Stimulated activated CD8-positive, alpha-beta memory T cell treated with anti-CD3 and anti-CD28 coated beads, Interleukin-12 subunit alpha, Interleukin-12 subunit beta, amount 100 ng/mL, for 24 hours (primary cell): ENCODE results near the gene MZT2B.
"Not testable (repeated sequence)": the region's sequence is repeated elsewhere in the genome, so short reads cannot be mapped to it uniquely, and the experiment has no call there.

Experiments used
- DNase-seq: peaks from one replicate; pipeline ENCODE4 v3.0.0-alpha.2; 2020; ENCODE audit errors: extremely low read depth

Gene MZT2B

DNA sequence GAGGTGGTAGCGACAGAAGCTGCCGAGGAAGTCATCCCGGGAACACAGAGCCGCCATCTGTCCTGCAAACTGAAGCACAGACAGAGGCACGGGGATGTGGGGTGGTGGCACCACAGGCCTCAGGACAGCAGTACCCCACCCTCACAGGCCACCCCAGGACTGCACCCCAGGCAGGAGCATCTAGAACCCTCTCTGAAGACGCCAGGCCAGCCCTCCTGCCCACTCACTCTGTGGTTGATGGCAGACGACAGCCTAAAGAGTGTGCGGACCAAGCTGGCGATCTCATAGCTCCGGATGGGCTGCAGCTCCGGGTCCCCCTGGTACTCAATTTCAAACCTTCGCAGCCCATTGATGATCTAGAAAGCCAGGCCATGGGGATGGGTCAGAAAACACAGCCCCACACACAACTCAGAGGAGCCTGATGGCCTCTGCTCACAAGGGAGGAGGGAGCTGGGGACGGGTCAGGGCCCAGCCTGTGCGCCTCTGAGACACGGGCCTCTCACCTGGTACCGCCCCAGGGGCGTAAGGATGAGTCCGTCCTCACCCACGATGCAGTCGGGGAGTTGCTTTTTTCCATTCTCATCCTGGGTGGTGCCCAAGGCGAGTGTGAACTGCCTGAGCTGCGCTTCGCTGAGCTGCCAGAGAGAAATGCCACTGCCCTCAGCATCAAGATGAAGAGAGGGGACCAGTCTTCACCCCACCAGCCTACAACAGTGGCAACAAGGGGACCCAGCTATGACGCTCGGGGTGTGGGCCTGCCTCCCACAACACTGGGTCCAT, 29.1 kb upstream of the MZT2B start:
- no peak for DNase-seq

DNA sequence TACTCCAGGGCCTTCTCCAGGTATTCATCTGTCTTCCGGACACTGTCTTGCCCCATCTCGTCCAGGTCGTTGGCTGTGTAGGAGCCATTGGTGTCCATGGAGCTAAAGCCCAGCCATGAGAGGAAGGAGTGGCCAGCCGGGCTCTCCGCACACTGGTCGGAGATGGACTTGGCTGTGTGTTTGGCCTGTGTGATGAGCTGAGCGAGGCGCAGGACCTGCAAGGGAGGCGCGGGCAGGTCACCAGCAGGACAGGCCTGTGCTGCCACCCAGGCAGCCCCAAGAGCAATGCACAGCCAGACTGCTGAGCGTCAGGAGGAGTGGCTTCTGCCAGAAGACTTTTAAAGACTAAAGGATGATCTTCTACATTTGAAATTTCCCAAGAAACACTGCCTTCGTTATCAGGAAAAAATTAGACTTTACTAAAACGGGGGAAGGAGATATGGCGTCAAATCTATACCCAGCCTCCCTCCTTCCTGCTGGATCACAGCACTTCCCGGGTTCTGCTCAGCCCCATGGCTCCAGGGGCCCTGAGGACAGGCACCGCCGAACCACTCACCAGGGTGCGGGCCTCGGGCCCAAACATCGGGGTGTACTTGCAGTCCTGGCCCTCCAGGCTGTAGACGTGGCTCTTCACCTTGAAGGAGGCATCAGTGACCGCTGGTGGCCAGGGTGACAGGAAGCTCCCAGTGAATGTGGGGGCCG, 28.2 kb upstream of the MZT2B start:
- not testable (repeated sequence) for DNase-seq

- DNase-seq: not testable (repeated sequence)
Measured at GRCh38 chr2:130154423-130154770, 27.7 kb upstream of the MZT2B start.

- no peak for DNase-seq
Measured at GRCh38 chr2:130154773-130155765, 27.0 kb upstream of the MZT2B start.

- DNase-seq: not testable (repeated sequence)
Measured at GRCh38 chr2:130155956-130156623, 26.0 kb upstream of the MZT2B start.

GRCh38 chr2:130156624-130157004, 25.4 kb upstream of the MZT2B start:
- no peak for DNase-seq

DNA sequence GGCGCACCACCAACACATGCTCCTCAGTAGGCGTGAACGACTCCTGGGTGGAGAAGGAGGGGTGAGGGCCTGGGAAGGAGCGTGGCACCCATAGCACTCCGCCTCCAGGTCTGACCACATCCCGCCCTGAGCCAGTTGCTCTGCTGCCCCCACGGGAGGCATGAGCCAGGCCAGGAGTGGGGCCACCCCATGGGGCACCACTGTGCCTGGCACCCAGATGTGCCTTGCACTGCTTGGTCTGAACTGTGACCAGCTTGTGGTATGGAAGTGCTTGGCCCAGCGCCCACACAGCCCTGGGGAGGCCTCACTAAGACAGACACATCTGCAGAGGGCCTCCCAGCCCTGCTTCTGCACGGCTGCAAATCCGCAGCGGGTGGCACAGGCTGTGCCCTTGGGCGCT, 24.7 kb upstream of the MZT2B start:
- not testable (repeated sequence) for DNase-seq

DNA sequence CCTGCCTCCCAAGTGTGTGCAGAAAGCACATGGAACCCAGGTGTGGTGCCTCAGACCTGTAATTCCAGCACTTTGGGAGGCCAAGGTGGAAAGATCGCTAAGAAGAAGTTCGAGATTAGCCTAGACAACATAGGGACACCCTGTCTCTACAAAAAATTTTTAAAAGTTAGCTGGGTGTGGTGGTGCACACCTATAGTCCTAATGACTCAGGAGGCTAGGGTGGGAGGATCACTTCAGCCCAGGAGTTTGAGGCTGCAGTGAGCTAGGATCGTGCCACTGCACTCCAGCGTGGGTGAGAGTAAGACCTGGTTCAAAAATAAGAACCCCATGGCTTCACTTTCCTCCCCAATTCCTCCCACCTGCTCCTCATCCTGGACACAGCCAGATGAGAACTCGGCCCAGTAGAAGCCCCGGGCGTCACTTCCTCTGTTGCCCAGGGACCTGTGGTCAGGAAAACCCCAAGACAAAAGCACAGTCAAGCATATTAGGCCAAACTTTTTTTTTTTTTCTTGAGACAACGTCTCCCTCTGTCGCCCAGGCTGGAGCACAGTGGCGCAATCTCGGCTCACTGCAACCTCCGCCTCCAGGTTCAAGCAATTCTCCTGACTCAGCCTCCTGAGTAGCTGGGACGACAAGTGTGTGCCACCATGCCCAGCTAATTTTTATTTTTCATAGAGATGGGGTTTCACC, 24.1 kb upstream of the MZT2B start:
- DNase-seq: not testable (repeated sequence)

GRCh38 chr2:130158631-130159030, 23.4 kb upstream of the MZT2B start:
- DNase-seq: no peak

DNA sequence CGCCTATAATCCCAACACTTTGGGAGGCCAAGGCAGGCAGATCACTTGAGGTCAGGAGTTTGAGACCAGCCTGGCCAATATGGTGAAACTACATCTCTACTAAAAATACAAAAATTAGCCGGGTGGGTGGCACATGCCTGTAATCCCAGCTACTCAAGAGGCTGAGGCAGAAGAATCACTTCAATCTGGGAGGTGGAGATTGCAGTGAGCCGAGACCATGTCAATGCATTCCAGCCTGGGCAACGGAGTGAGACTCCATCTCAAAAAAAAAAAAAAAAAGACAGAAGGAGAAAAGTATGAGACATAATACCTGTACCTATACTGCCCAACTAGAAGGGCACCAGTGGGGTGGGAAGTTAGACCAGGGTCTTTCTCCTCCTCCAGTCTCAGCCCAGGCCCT, 22.7 kb upstream of the MZT2B start:
- not testable (repeated sequence) for DNase-seq

DNA sequence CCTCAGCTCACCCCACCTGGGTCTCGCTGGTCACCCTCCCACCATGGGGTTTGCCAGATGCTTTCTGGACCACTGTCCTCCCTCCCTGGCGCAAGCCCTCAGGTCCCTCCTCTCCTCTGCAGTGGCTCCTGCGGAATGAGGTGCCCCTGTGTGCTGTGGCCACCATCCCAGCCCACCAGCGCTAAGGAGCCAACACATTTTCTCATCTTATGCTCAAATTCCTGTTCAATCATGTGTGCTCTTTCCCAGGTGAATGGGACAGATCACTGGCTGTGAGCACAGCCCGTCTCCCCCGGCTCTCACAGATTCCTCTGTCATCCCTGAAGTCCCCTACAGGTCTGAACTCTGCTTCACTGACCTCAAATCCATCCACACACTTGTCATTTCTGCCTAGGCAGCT, 21.9 kb upstream of the MZT2B start:
- no peak for DNase-seq

GRCh38 chr2:130160838-130161705, 21.0 kb upstream of the MZT2B start:
- not testable (repeated sequence) for DNase-seq

- DNase-seq: not testable (repeated sequence)
Measured at GRCh38 chr2:130162486-130162885, 19.6 kb upstream of the MZT2B start.

- DNase-seq: no peak
Measured at GRCh38 chr2:130162968-130163367, 19.1 kb upstream of the MZT2B start.

- DNase-seq: no peak
Measured at GRCh38 chr2:130165293-130166016, 16.6 kb upstream of the MZT2B start.

DNA sequence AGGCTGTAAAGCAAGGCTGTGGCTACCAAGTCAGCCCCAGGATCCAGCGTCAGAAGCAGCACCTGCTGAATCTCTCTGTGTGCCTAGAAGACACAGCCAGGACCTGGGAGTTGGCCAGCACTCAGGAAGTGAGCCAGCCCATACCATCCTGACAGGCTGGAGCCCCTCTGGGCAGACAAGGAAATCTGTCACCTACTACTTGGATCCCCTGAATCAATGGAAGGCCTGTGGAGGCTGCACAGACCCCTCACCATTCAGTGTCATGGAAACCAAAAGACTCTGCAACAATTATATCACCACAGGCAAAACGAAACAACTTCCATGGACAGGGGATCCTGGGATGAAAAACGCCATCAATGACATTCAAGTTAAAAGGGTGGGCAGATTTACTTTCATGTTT, 15.5 kb upstream of the MZT2B start:
- DNase-seq: not testable (repeated sequence)

DNA sequence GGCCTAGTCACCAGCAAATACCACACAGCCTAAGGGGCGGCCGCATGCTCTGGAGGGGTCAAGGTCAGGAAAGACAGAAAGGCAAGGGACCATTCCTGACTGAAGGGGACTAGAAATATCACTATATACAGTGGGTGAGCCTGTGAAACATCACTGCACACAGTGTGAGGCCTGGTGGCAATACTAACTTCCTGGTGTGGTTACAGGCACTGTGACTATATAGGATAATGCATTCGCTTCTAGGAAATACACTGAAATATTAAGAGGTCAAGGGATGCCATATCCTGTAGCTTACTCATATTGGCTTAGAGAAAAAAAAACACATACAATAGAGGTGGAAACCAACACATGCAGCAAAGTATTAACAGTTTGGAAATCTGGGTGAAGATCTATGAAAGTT, 12.9 kb upstream of the MZT2B start:
- not testable (repeated sequence) for DNase-seq

DNA sequence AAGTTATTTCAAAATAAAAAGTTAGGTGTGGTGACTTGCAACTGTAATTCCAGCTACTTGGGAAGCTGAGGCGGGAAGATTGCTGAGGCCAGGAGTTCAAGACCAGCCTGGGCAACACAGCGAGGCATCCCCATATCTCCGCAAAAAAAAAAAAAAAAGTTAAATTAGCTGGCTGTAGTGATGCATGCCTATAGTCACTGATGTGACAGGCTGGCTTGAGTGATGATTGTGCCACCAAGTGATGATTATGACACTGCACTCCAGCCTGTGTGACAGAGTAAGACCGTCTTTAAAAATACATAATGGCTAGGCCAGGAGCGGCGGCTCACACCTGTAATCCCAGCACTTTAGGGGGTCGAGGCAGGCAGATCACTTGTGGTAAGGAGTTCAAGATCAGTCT, 12.2 kb upstream of the MZT2B start:
- DNase-seq: no peak

GRCh38 chr2:130174866-130175265, 7.2 kb upstream of the MZT2B start:
- DNase-seq: not testable (repeated sequence)
